ACHN (cell line): ENCODE measurements around the gene RGS10.

ENCODE experiments used
- DNase-seq: peaks from one replicate; pipeline ENCODE4 v3.0.0-alpha.2; 2015
- in situ Hi-C: cut with HindIII; loops from 2 replicates; pipeline ENCODE4 v1.10.0; 2017; ENCODE audit warnings: low sequenced_read_pairs, low pct_ligation_motif_present, low pct_unique_long_range_greater_than_20kb

Gene RGS10

GRCh38 chr10:119503821-119504220 is 38.7 kb downstream of the RGS10 start:
- DNase-seq = no peak
- in situ Hi-C loops = no loop called here

- in situ Hi-C loops = no loop called here
Observed at GRCh38 chr10:119502618-119503155, 39.8 kb downstream of the RGS10 start.

GRCh38 chr10:119502209-119502608 is 40.3 kb downstream of the RGS10 start:
- DNase-seq = no peak
- in situ Hi-C loops = no loop called here

More at GRCh38 chr10:119502618-119503155, 39.8 kb downstream of the RGS10 start:
- DNase-seq = no peak

DNA sequence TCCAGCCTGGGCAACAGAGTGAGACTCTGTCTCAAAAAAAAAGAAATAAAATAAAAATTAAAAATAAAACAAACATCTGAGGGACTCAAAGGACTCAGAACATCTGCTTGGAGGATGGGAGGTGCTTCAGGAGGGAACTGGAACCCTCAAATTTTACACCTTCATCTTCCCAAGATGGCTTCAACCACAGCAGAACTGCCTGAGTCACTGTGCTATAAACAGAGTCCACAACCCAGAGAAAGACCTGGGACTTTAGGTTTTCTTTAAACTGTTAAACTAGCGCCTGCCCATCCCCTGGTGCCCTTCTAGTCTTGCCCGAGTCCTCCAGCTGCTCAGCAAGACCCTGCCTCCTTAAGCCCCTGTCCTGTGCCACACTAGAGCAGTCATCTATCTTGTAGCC is 40.8 kb downstream of the RGS10 start:
- in situ Hi-C loops = no loop called here
- no peak for DNase-seq

GRCh38 chr10:119500821-119501220 is 41.7 kb downstream of the RGS10 start:
- in situ Hi-C loops = no loop called here

DNA sequence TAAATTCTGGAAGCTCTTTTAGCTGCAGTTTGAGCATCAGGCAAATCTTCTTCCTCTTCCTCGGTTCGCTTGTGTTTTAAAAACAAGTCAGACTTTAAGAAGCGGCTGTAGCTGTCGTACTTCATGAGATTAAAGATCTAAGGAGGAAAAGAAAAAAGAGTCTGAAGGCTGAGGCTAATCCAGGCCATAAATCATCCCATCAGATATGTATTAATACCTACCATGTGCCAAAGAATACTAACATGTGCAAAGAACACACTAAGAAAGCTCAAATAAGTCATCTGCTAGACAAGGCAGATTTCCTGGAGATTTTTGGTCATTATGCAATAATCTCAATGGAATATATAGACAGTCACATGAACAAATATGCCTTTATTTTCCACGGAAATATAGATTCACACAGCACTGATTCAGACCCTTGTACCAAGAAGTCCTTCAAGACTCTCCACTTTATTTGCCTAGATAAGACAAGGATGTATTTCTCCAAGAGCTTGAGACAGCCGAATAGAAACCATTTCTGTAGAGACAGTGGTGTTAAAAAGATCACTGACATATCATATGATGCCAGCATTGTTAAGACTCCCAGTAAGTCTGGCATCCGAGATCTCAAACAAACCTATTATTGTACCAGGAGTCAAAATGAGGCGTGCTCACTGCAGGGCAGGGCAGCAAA is 42.3 kb downstream of the RGS10 start:
- no peak for DNase-seq
- in situ Hi-C loops = no loop called here

More at GRCh38 chr10:119500821-119501220, 41.7 kb downstream of the RGS10 start:
- DNase-seq = no peak

DNA sequence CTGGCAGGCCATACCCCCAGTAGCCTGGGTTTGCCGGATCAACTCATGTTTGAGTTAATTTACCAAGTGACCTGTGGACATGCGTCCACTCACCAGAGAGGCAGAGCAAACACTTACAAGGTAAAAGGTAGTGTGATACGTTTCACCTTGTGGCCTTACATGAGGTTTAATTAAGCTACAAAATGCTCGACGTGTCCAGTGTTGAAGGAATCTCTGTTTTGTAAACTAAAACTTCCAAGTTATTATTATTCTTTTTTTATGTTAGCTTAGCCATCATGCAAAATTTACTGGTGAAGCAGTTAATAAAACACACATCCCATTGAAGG is 42.9 kb downstream of the RGS10 start:
- DNase-seq = no peak
- in situ Hi-C loops = no loop called here

DNA sequence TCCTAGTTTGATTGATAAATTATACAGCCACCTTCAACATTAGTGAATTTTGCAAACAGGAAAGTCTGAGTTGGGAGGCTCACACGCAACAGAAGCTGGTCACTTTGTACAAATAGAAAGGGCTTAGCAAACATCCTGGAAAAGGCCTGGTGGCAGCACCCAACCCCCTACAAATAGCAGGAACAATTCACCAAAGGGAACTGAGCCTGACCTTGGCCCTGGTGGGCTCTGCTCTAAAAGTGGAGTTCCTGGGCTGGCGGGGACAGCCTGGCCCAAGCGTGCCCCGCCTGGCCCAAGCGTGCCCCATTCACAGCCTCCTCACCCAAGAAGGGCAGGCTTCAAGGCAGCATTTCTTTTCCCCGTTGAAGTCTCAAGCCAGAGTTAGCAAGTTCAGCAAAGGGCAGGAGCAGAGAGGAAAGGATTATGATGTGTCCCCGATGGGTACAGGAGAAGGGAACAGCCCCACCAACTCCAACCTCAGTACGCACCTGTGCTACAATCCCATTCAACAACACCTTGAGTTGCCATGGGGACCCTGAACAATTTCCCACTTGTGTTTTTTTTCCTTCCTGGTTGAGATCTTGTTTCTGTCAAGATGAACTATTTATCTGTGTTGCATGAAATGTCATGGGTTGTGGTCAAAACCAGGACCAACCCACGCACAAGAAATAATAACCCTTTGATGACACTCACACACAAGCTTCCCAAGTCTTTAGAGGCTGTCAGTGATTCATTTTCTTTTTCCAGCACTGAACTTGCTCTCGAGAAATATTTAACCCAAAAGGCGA is 43.4 kb downstream of the RGS10 start:
- DNase-seq = peak; percentile 55
- in situ Hi-C loops = no loop called here

DNA sequence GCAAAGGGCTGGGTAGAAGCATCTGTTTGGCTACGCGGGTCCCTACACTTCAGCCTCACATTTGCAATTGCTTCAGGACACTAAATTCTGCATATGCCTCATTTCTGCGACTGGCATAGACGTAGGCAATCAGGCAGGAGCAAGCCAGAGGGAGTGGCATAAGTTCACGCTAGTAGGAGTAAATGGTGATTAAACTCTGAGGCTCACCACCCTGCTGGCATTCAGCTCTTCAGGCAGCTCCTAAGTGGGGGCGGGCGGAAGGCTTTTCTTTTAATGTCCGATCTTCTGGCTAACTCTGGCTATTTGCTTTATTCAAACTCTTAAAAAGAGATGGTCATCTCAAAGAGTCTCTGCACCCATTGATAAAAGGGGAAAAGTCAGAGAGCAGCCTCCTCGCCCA is 45.3 kb downstream of the RGS10 start:
- in situ Hi-C loops = no loop called here
- DNase-seq = no peak

DNA sequence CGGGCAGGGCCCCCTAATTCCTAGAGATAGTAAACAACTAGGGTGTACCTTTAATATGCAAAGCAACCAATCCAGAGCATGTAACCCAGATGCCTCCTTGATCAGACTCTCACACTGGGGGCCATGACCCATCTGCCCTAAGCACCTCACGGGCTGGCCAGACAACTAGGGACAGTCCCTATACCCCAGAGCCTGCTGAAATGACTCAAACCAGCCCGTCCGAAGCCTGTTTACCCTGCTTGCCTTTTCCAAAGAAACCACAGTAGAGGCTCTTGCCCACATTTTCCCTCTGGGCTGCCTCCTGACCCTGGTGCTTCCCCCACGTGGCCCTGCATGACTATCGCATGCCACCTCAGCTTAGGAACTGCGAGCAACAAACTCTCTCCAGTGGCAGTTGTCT is 46.2 kb downstream of the RGS10 start:
- DNase-seq = no peak
- in situ Hi-C loops = no loop called here

GRCh38 chr10:119495545-119495944 is 47.0 kb downstream of the RGS10 start:
- in situ Hi-C loops = no loop called here
- DNase-seq = no peak

DNA sequence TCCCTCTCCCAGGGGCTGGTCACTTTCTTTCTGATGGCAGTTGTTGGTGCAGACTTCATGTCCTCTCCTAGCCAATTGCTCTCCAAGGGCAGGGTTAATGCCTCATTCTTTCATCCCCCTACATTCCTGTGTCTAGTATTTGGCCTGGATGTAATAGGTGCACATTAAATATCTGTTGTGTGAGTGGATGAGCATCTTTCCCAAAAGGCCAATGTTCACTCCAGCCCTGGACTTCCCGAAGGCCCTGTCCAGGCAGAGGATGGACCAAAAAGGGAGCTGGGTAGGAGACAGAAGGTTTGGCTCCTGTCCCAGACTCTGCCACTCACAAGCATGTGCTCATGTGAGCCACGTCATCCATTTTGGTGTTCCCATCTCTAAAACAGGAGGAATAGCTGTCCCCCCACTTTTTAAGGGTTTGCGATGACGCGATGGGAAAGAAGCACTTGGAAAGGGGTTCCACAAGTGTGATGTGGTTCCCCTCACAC is 47.5 kb downstream of the RGS10 start:
- DNase-seq = no peak
- in situ Hi-C loops = no loop called here

DNA sequence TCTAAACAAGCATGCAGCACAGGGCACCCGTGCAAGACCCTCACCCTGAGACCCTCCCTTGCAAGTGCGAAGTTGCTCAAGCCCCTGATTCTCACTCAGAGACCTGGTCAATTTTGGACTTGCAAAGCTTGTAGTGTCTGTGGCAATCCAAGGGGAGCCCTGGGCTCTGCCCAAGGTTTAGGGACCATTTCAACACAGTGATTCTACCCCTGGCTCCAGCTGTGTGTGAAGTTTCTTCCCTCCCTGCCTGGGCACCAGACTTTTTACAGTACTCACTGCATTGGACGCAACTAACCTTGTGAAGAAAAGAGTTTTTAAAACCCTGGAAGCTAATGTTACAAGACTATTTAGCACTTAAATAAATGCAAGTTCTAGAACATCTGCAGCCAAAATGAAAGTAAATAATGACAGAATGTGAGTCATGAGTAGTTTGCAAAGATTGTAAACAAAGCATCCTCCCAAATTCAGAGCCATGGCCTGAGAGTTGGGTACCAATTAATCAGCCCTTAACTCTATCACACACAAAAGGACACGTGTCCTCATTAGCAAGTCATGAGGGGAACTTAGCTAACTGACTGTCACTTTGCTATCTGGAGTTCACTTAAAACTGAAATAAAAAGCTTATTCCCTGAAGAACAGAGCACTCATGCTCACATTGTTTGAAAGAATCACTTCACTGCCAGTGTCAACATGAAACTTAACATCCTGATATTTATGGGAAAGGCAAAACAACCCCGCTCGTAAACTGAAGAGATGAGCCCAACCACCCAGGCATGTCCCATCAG is 48.1 kb downstream of the RGS10 start:
- in situ Hi-C loops = no loop called here

GRCh38 chr10:119493155-119493554 is 49.4 kb downstream of the RGS10 start:
- in situ Hi-C loops = no loop called here
- no peak for DNase-seq

More for the DNA sequence above, 48.1 kb downstream of the RGS10 start:
- no peak for DNase-seq

DNA sequence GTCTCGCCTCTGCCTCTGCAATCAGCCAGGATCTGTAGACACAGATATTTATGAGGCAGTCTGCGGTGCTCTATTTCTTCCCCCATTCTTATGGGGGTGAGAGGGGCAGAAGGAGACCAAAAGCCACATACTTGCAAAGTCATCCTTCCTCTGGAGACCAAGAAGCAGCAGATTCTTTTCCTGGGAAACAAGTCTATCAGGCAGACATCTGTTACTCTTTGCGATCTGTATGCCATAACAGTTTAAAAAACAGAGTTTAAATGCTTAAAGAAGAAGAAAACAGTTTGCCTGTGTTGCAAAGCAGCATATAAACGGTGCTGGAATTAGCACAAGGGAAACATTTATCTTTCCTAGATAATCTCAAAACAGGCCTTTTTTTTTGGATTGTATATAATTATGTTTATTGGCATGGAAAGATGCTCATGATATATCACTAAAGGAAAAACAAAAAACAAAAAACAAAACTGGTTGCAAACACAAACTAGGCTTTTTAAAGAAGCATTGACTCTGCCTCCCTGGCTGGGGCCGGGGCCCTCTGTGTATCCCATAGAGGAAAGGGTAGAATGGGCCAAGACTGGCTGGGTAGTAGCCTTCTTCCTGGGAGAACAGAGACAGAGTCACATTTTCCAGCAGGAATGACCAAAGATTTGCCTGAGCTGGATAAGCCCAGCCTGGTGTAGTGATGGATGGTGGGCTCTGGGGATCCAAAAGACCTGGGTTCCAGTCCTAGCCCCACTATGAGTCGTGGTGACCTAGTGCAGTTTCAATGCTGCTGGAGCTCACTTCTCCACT is 50.4 kb downstream of the RGS10 start:
- no peak for DNase-seq
- in situ Hi-C loops = no loop called here

DNA sequence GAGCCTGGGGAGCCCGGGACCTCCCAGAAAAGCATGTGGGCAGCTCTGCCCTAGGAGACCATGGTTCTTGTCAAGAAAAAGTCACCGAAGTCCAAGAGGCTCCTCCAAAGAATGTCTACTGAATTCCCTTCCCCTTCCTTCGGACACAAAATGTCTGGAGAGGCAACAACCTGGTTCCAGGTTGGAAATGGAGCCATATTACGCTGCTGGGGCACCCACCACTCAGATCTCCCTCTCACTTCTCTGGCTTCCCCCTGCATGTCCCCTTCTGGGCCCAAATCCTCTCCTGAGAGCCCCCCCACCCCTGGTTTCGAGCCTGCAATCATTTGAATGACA is 52.6 kb downstream of the RGS10 start:
- DNase-seq = no peak
- in situ Hi-C loops = no loop called here

DNA sequence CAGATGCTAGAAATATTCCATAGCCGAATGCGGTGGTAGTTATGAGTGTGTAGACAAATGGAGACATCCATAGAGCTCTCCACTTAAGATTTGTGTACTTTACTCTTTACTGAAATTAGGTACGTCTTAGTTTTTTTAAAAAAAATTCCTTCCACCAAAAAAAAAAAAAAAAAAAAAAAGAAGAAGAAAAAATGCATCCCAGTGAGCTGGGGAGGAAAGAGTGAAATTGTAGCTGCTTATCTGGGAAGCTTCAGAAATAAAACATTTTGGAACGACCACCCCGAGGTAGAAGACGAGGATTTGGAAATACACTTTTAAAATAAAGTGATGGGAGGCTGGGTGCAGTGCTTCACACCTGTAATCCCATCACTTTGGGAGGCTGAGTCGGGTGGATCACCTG is 53.8 kb downstream of the RGS10 start:
- in situ Hi-C loops = no loop called here

GRCh38 chr10:119483839-119484238 is 58.7 kb downstream of the RGS10 start:
- in situ Hi-C loops = no loop called here
- DNase-seq = no peak

More for the DNA sequence above, 53.8 kb downstream of the RGS10 start:
- no peak for DNase-seq
